ENCODE results near the gene SLC23A3. TPM values are rescaled to one million over a fixed set of nuclear protein-coding genes. Genes with fewer than 3 reads are reported as not detected.

SLC23A3 gene
- polyA plus RNA-seq, 3 donors, result 17.6 to 35.0 (median 22.7) TPM

GRCh38 chr2:219179601-219180465 lies 10.0 kb upstream of the SLC23A3 start:
- no peak for DNase-seq (ENCODE audit: extremely low read depth in 1 of 11, low read depth in 9 of 11, low spot score in 4 of 11)

- peak in 7 of 11 donors; percentile 9 to 35 (median 20) for DNase-seq (ENCODE audit: extremely low read depth in 1 of 11, low read depth in 9 of 11, low spot score in 4 of 11)
Measured at GRCh38 chr2:219178377-219179175, 8.7 kb upstream of the SLC23A3 start.

GRCh38 chr2:219177552-219178376 lies 7.9 kb upstream of the SLC23A3 start, which contains the start of gene RETREG2:
RETREG2 (plus strand) TSS chr2:219178275; CDS start chr2:219178353, 78 bp downstream.
- peak in 10 of 11 donors; percentile 66 to 86 (median 80) for DNase-seq (ENCODE audit: extremely low read depth in 1 of 11, low read depth in 9 of 11, low spot score in 4 of 11)

GRCh38 chr2:219176818-219177551 lies 7.2 kb upstream of the SLC23A3 start, which contains the start of gene CNPPD1:
CNPPD1 (minus strand) TSS chr2:219176925; CDS start chr2:219176828, 97 bp downstream.
- peak in 9 of 11 donors; percentile 50 to 78 (median 67) for DNase-seq (ENCODE audit: extremely low read depth in 1 of 11, low read depth in 9 of 11, low spot score in 4 of 11)

DNA sequence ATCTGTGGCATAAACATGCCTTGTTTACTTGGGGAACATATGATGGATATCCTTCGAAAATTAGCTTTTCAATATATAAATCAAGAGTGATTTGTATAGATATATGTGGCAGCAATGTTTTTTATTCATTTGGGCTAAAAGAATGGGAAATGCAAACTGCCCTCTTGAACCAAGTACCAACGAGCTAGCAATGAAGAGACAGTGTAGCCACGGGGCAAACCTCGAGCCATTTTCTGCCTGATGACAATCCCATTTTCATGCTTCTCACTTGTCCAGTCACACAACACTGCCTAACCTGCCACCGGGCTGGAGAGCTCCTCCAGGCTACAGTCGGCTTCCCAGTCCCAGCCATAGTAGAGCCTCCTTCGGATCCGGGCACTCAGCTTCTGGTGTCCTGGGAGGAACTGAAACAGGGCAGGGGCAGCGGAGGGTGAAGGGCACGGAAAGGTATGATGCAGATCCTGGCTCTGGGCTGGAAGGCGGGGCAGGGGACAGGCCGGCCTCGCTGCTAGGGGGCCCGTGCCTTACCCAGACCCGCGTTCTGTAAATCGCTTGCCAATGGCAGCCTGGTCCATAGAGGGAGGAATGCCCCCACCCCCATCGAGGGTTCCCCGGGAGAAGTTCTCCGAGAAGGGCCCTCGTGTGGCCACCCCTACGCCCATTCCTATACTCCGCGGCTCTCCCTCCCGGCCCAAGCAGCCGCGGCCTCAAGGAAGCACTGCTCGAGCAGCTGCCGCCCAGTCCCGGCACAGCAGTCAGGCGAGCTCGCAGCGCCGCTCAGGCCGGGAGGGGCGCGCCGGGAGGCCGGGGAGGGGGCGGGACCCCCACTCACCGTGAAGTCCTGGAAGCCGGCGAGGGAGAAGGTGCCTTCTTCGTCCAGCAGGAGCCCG lies 6.3 kb upstream of the SLC23A3 start:
- peak in 8 of 11 donors; percentile 9 to 38 (median 25) for DNase-seq (ENCODE audit: extremely low read depth in 1 of 11, low read depth in 9 of 11, low spot score in 4 of 11)

- DNase-seq (ENCODE audit: extremely low read depth in 1 of 11, low read depth in 9 of 11, low spot score in 4 of 11), result no peak
Measured at GRCh38 chr2:219175486-219175885, 5.7 kb upstream of the SLC23A3 start.

GRCh38 chr2:219174801-219175200 lies 5.0 kb upstream of the SLC23A3 start:
- no peak for DNase-seq (ENCODE audit: extremely low read depth in 1 of 11, low read depth in 9 of 11, low spot score in 4 of 11)

GRCh38 chr2:219174146-219174545 lies 4.3 kb upstream of the SLC23A3 start:
- DNase-seq (ENCODE audit: extremely low read depth in 1 of 11, low read depth in 9 of 11, low spot score in 4 of 11), result no peak

DNA sequence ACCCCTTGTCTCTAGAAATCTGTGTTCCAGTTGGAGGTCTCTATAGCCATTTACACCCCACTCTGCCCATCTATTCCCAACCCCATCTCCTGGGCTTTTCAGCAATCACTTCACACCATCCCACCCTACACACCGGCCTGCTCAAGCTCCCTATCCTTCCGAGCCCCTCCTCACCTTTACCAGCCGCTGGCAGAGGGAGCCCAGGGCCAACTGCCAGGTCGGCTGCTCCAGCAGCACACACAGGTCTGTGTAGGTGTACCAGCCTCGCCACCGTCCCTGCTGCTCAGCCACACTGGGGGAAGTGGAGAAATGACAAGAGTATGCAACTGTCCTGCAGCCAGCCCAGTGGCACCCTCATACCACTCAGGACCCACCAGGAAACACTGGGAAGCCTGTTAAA lies 3.3 kb upstream of the SLC23A3 start:
- DNase-seq (ENCODE audit: extremely low read depth in 1 of 11, low read depth in 9 of 11, low spot score in 4 of 11), result no peak

DNA sequence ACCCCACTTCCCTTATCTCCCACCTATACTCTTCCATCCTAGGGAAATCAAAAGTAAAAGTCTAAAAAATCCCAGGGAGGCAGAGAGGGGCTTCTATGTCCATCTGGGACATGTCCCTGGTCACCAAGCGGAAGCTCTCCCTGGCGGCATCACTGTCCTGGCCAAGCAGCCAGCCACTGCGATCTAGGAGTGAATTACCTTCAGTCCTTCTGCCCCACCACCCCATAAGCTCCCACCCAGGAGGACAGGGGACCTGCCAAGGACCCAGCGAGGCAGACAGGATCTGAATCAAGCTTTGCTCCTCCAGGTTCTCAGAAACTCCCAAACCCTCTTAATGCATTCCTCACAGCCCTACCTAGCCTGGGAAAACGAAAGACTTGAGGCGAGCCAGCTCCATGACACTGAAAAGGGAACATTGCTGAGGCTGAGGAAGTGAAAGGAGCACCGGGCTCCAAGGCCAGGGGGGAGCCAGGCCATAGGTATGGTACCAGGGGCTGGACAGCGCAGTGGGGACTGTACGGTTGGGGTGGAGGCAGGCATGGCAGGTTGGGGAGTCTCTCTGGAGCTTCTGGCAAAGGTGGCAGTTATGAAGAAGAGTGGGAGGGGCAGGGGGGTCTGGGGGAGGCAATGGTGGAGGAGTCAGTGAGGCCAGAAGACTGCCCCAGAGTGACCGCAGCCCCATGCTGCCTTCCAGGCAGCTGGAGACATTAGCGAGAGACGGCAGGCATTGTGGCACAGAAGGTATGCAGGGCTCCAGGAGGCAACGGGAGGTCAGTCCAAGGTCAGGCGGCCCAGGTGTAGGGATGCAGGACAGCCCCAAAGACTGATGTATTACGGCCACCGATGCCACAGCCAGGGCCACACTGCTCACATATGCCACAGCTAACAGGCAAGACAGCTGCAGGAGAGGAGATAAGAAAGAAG lies 2.7 kb upstream of the SLC23A3 start:
- DNase-seq (ENCODE audit: extremely low read depth in 1 of 11, low read depth in 9 of 11, low spot score in 4 of 11), result no peak

- peak in 5 of 11 donors; percentile 25 to 51 (median 33) for DNase-seq (ENCODE audit: extremely low read depth in 1 of 11, low read depth in 9 of 11, low spot score in 4 of 11)
Measured at GRCh38 chr2:219171231-219171651, 1.4 kb upstream of the SLC23A3 start.

DNA sequence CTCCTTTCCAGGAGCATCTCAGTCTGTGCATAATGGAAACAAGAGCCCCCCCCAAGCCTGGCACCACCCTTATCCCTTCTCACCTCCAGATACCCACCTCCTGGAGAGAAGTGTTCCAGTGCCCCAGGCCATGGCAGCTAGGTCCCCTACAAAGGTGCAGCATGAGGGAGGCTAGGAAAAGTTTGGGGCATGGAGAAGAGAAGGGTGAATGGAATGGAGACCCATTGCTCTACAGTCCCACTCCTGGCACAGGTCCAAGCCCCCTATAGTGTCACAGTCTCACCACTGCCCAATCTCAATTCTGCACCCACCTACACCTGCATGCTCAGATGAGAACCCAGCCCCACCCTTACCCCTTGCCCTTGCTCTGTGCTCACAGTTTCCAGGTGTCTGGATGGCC lies 897 bp downstream of the SLC23A3 start:
- no peak for DNase-seq (ENCODE audit: extremely low read depth in 1 of 11, low read depth in 9 of 11, low spot score in 4 of 11)

- DNase-seq (ENCODE audit: extremely low read depth in 1 of 11, low read depth in 9 of 11, low spot score in 4 of 11), result no peak
Measured at GRCh38 chr2:219168526-219168925, 1.3 kb downstream of the SLC23A3 start.

- DNase-seq (ENCODE audit: extremely low read depth in 1 of 11, low read depth in 9 of 11, low spot score in 4 of 11), result no peak
Measured at GRCh38 chr2:219167997-219168396, 1.8 kb downstream of the SLC23A3 start.

GRCh38 chr2:219165058-219165911 lies 4.5 kb downstream of the SLC23A3 start:
- DNase-seq (ENCODE audit: extremely low read depth in 1 of 11, low read depth in 9 of 11, low spot score in 4 of 11), result no peak

All from renal cortex interstitium (tissue), 11 donors.